Urothelium cell line (cell line): Measurements from ENCODE around the gene PAN3.

ENCODE experiments used
- DNase-seq: peaks from one replicate; pipeline ENCODE4 v3.0.0; 2011; ENCODE audit warnings: low spot score, mixed read lengths
- FAIRE-seq: peaks from 2 replicates; lab custom pipeline; 2011; peaks lifted over from hg19 to GRCh38; lab: Jason Lieb, UNC

PAN3 gene

GRCh38 chr13:28329395-28330158, 191.2 kb downstream of the PAN3 start:
- FAIRE-seq, result no peak
- DNase-seq, result no peak

GRCh38 chr13:28333204-28333881, 195.0 kb downstream of the PAN3 start:
- DNase-seq, result no peak
- no peak for FAIRE-seq

GRCh38 chr13:28336193-28336657, 197.9 kb downstream of the PAN3 start:
- DNase-seq (no peak), FAIRE-seq (no peak)

DNA sequence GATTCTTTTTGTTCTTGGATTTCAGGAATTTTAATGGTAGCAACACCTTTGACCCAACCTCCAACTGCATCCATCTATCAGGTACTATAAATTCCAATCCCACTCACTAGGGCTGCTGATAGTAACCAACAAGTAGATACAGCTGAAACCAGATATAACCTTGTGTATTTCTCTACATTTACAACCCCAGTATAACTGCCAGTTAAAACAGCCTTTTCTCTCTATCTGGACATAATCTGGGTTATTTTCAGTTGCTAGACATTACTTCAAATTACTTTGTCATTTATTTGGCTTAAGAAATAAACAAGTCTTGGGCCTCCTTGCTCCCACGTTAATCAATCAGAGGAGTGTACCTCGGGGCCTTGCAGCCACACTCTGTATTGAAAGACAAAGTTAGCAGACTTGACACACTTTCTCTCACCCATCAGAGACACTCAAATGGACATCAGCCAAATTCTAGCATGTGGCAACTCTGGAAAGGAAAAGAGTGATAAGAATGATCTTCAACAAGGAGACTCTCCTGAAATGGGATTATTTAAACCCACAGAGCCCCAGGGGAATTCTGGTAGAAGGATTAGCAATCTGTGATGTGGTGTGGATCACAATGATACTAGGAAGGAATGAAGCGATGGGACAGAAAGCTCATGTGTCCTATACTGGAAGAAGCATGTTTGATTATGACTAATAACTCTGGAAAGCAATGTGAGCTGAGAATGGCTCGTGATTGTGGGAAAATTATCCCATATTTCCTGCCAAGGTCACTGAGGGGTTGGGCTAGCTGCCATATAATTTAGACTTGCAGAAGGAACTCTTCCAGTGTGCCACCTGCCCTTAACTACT, 199.0 kb downstream of the PAN3 start:
- FAIRE-seq (no peak), DNase-seq (peak; percentile 27)

DNA sequence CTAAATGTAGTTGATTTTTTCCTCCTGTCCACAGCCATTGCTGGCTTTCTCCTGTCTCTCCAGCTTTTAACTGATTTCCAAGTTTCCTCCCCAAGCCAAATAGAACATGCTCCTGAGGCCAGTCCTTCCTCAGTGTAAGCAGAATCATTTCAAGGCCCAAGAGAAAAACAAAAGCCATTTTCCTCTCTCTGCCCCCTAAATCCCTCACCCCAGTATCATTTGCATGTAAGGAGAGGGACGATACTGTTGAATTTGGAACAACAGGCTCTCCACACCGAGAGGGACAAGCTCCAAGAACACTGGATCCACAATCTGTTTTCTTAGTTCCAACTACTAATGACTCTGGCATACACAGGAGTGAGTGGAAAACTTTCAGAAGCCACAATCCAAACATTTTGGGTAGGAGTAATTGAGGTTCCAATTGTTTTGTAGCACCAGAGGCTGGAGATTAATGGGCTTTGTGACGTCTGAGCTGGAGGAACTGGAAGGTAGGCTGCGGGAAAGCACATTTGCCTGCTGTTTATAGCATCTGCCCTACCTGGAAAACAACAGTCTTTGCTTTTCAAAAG, 199.7 kb downstream of the PAN3 start:
- FAIRE-seq, result no peak
- DNase-seq, result no peak

GRCh38 chr13:28338742-28339141, 200.4 kb downstream of the PAN3 start:
- FAIRE-seq, result no peak

GRCh38 chr13:28339419-28339818, 201.1 kb downstream of the PAN3 start:
- no peak for DNase-seq

More at GRCh38 chr13:28338742-28339141, 200.4 kb downstream of the PAN3 start:
- DNase-seq, result no peak

DNA sequence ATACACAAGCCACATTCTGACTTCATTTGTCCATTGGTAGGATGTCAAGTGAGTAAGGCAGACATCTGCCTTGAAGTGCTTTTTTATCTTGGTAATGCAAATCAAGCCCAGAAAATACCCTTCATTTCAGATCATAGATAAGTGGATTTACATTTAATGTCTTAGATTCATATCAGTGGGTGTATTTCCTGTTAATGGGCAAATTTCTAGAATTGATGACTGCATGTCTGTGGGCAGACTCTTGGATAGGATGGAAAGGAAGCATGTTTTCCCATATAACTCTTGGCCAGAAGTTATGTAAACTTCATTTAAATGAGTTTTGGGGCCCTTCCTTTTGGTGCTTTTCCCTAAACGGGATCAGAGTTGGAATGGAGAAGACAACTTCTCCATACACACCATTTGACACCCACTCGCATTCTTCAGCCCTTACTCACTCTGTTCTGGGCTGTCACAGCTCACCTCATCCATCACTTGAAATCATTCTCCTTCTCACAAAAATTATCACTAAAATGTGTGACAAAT, 202.0 kb downstream of the PAN3 start:
- no peak for FAIRE-seq
- peak; percentile 21 for DNase-seq

More at GRCh38 chr13:28339419-28339818, 201.1 kb downstream of the PAN3 start:
- no peak for FAIRE-seq

DNA sequence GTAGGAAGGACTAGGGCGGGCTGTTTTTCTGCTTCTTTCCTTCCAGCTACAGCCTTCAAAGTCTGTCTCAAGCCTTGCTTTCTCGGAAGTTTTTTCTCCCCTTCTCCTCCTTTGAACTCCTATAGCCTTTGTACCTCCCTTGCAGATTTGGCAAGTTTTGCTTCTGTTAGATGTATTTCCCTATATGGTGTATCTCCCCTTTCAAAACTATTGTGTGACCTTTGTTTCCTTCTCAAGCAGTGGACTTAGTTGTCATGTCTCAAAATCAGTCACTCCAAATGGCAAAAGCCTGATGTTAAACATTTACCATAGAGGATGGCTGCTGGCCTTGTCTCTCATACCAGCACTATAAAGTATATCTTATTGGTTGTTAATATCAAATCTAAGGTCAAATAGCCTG, 203.9 kb downstream of the PAN3 start:
- DNase-seq, result no peak
- no peak for FAIRE-seq

GRCh38 chr13:28344163-28344562, 205.8 kb downstream of the PAN3 start:
- no peak for FAIRE-seq
- no peak for DNase-seq
